OCI-LY1 (cell line): Measurements from ENCODE around the gene RBMS3.

Source experiments
- H2AFZ ChIP-seq: fragments of 200-600 bp; sonication (generic), shearing (Covaris generic); 2 replicates; pipeline ENCODE4 v1.6.0; 2014; ENCODE audit warnings: antibody characterized with exemption, mild to moderate bottlenecking, low read length
- H3F3A ChIP-seq: fragments of 200-600 bp; sonication (generic), shearing (Covaris generic); 2 replicates; pipeline ENCODE4 v1.6.0; 2014; ENCODE audit warnings: mild to moderate bottlenecking, antibody characterized with exemption, low read length, moderate library complexity; ENCODE audit not compliant: insufficient read depth
- H3K27ac ChIP-seq: fragments of 200-600 bp; sonication (generic); 2 replicates; pipeline ENCODE4 v1.5.1; 2014; ENCODE audit warnings: low read length, mixed run types, mild to moderate bottlenecking, low read depth; ENCODE audit not compliant: poor library complexity, severe bottlenecking
- H3K27me3 ChIP-seq: fragments of 200-600 bp; sonication (generic); 2 replicates; pipeline ENCODE4 v1.6.0; 2014; ENCODE audit warnings: antibody characterized with exemption, mild to moderate bottlenecking, low read length, moderate library complexity; ENCODE audit not compliant: insufficient read depth
- H3K36me3 ChIP-seq: fragments of 200-600 bp; sonication (generic); 2 replicates; pipeline ENCODE4 v1.6.1; 2014; ENCODE audit warnings: mild to moderate bottlenecking, antibody characterized with exemption, low read length, moderate library complexity, mixed read lengths; ENCODE audit not compliant: insufficient read depth
- H3K4me1 ChIP-seq: fragments of 200-600 bp; sonication (generic); 2 replicates; pipeline ENCODE4 v1.5.1; 2014; ENCODE audit warnings: mild to moderate bottlenecking, low read length, moderate library complexity; ENCODE audit not compliant: insufficient read depth, severe bottlenecking
- H3K4me2 ChIP-seq: fragments of 200-600 bp; sonication (generic), shearing (Covaris generic); 2 replicates; pipeline ENCODE4 v1.6.1; 2014; ENCODE audit warnings: low read length
- H3K4me3 ChIP-seq: fragments of 200-600 bp; sonication (generic); 2 replicates; pipeline ENCODE4 v1.5.1; 2014; ENCODE audit warnings: low read length, low read depth, mild to moderate bottlenecking, mixed read lengths; ENCODE audit not compliant: poor library complexity, severe bottlenecking
- H3K79me2 ChIP-seq: fragments of 200-600 bp; shearing (Covaris generic); 2 replicates; pipeline ENCODE4 v1.6.1; 2016; ENCODE audit warnings: mixed run types, low read length, mixed read lengths; ENCODE audit not compliant: insufficient read depth
- H3K9ac ChIP-seq: fragments of 200-600 bp; sonication (generic), shearing (Covaris generic); 2 replicates; pipeline ENCODE4 v1.6.1; 2014; ENCODE audit warnings: mild to moderate bottlenecking, low read length, mixed read lengths
- H3K9me2 ChIP-seq: fragments of 200-600 bp; sonication (generic), shearing (Covaris generic); 2 replicates; pipeline ENCODE4 v1.6.1; 2014; ENCODE audit warnings: low read depth, mild to moderate bottlenecking, low read length, mixed read lengths
- H3K9me3 ChIP-seq: fragments of 200-600 bp; shearing (Covaris generic); 2 replicates; pipeline ENCODE4 v1.6.1; 2014; ENCODE audit warnings: low read length, mixed read lengths
- H4K20me1 ChIP-seq: fragments of 200-600 bp; sonication (generic), shearing (Covaris generic); 2 replicates; pipeline ENCODE4 v1.6.0; 2016; ENCODE audit warnings: mild to moderate bottlenecking, low read length; ENCODE audit not compliant: insufficient read depth
- CTCF ChIP-seq: fragments of 200-600 bp; sonication (generic), shearing (Covaris generic); IDR thresholded peaks from 2 replicates; pipeline ENCODE4 v1.5.1; 2017; ENCODE audit warnings: mild to moderate bottlenecking, antibody characterized with exemption, low read length, moderate library complexity, mixed read lengths
- EZH2 ChIP-seq: fragments of 200-600 bp; sonication (generic), shearing (Covaris generic); IDR thresholded peaks from 2 replicates; pipeline ENCODE4 v1.8.0; 2017; ENCODE audit warnings: borderline replicate concordance, mixed run types, mild to moderate bottlenecking, antibody characterized with exemption, low read length, moderate library complexity, mixed read lengths

RBMS3 gene

GRCh38 chr3:29338377-29338776 lies 57.5 kb downstream of the RBMS3 start:
- Histone ChIP-seq H3K4me3 (no peak overlapping the region), H3K79me2 (peaks cover 76% of the 10 kb centered on the region), H3K9ac (no peak overlapping the region), H3K36me3 (peaks cover 15% of the 10 kb centered on the region), H2AFZ (no peak overlapping the region), H4K20me1 (no peaks in the 10 kb centered on the region), H3F3A (no peaks in the 10 kb centered on the region), H3K9me3 (no peaks in the 10 kb centered on the region), H3K27ac (peak overlapping the region; percentile 38), H3K9me2 (no peaks in the 10 kb centered on the region), H3K4me2 (peak overlapping the region; percentile 1; the same call in 1 of the 2 replicates), H3K4me1 (peaks cover 88% of the 10 kb centered on the region), H3K27me3 (no peaks in the 10 kb centered on the region)
- TF ChIP-seq EZH2 (no peak), CTCF (no peak)

- Histone ChIP-seq H3K9me2 (no peaks in the 10 kb centered on the region), H4K20me1 (no peaks in the 10 kb centered on the region), H3K4me3 (peak overlapping the region; percentile 32), H3K9me3 (no peaks in the 10 kb centered on the region), H3K79me2 (peaks cover 68% of the 10 kb centered on the region), H3K9ac (peak overlapping the region; percentile 34; the same call in 1 of the 2 replicates), H3K27me3 (no peaks in the 10 kb centered on the region), H2AFZ (no peak overlapping the region), H3F3A (no peaks in the 10 kb centered on the region), H3K4me2 (peak overlapping the region; percentile 63), H3K4me1 (peaks cover 88% of the 10 kb centered on the region), H3K36me3 (peaks cover 20% of the 10 kb centered on the region), H3K27ac (peak overlapping the region; percentile 78)
- TF ChIP-seq CTCF (no peak), EZH2 (no peak)
Observed at GRCh38 chr3:29339016-29339833, 58.4 kb downstream of the RBMS3 start.

GRCh38 chr3:29344154-29344553 lies 63.3 kb downstream of the RBMS3 start:
- no peak for TF ChIP-seq CTCF
- no peak for TF ChIP-seq EZH2
- Histone ChIP-seq H3K9me2 (no peaks in the 10 kb centered on the region), H3K9me3 (no peaks in the 10 kb centered on the region), H3F3A (no peaks in the 10 kb centered on the region), H2AFZ (no peak overlapping the region), H3K36me3 (peaks cover 20% of the 10 kb centered on the region), H3K4me3 (no peak overlapping the region), H3K4me2 (no peak overlapping the region; the same call in 1 of the 2 replicates), H4K20me1 (no peaks in the 10 kb centered on the region), H3K79me2 (peaks cover 54% of the 10 kb centered on the region), H3K27ac (peak overlapping the region; percentile 44), H3K4me1 (peaks cover 87% of the 10 kb centered on the region), H3K27me3 (no peaks in the 10 kb centered on the region), H3K9ac (no peak overlapping the region)
